K562 (cell line): ENCODE measurements around the gene GALK2. TPM values are rescaled to one million over a fixed set of nuclear protein-coding genes. Genes with fewer than 3 reads are reported as not detected.

ENCODE experiments used
- BCL6 ChIP-seq: fragments of 250-450 bp; sonication (Bioruptor Pico); IDR thresholded peaks from 2 replicates; pipeline ENCODE4 v1.4.0; 2020
- CBFA2T3 ChIP-seq: fragments of 450-650 bp; IDR thresholded peaks from 2 replicates; pipeline ENCODE4 v1.6.1; 2017
- CBX8 ChIP-seq: fragments of 200-600 bp; sonication (generic); IDR thresholded peaks from 2 replicates; pipeline ENCODE4 v1.6.1; 2012; ENCODE audit warnings: borderline replicate concordance, mixed run types, low read depth, mild to moderate bottlenecking, moderate library complexity, mixed read lengths, low read length, control low read depth, inconsistent platforms; ENCODE audit not compliant: poor library complexity, severe bottlenecking; ENCODE audit errors: extremely low read depth
- CREB3 ChIP-seq: fragments of 450-650 bp; conservative IDR thresholded peaks from 2 replicates; pipeline ENCODE4 v1.6.1; 2016; ENCODE audit warnings: missing genetic modification characterization, low read depth, mild to moderate bottlenecking, missing compliant biosample characterization, moderate library complexity
- E2F4 ChIP-seq: sonication (generic); formaldehyde crosslinking; IDR thresholded peaks from 2 replicates; pipeline ENCODE4 v1.8.0; 2022; ENCODE audit warnings: mild to moderate bottlenecking, low read depth, missing genetic modification reagents
- PHF8 ChIP-seq: fragments of 200-600 bp; sonication (generic); IDR thresholded peaks from 2 replicates; pipeline ENCODE4 v1.6.1; 2012; ENCODE audit warnings: mixed run types, mild to moderate bottlenecking, inconsistent platforms, low read length, moderate library complexity, borderline replicate concordance
- SMAD1 ChIP-seq: fragments of 150-350 bp; IDR thresholded peaks from 2 replicates; pipeline ENCODE4 v1.6.1; 2014; ENCODE audit warnings: low read length, low read depth; ENCODE audit not compliant: partially characterized antibody
- ZBTB9 ChIP-seq: fragments of 450-650 bp; formaldehyde crosslinking; IDR thresholded peaks from 2 replicates; pipeline ENCODE4 v1.4.0; 2020; ENCODE audit warnings: mild to moderate bottlenecking, moderate library complexity
- ZFP1 ChIP-seq: fragments of 450-650 bp; formaldehyde crosslinking; IDR thresholded peaks from 2 replicates; pipeline ENCODE4 v1.4.0; 2020; ENCODE audit warnings: mild to moderate bottlenecking, mixed read lengths
- ZFX ChIP-seq: sonication (generic); formaldehyde crosslinking; IDR thresholded peaks from 2 replicates; pipeline ENCODE4 v1.8.0; 2022; ENCODE audit warnings: mild to moderate bottlenecking, missing genetic modification reagents, moderate library complexity
- ZKSCAN1 ChIP-seq: fragments of 150-350 bp; IDR thresholded peaks from 2 replicates; pipeline ENCODE4 v1.6.1; 2016; ENCODE audit warnings: low read depth, low read length
- ZNF583 ChIP-seq: fragments of 250-450 bp; sonication (Bioruptor Pico); IDR thresholded peaks from 2 replicates; pipeline ENCODE4 v1.4.0; 2020
- ZNF695 ChIP-seq: fragments of 450-650 bp; formaldehyde crosslinking; IDR thresholded peaks from 2 replicates; pipeline ENCODE4 v1.4.0; 2020; ENCODE audit warnings: mild to moderate bottlenecking, moderate library complexity
- ZNF717 ChIP-seq: fragments of 250-450 bp; sonication (Bioruptor Pico); IDR thresholded peaks from 2 replicates; pipeline ENCODE4 v1.5.0; 2021
- polyA plus RNA-seq, 8 experiments: library from polyadenylated mRNA; depleted of rRNA in 4 of 8; stranded (reverse) in 5 of 8; unstranded in 3 of 8; fragments of >200 nt; fragmentation: Nextera tagmentation in 2 of 8; fragmentation: Illumina TruSeq in 1 of 8; extraction: Ambion mirVana in 2 of 8; extraction: Trizol in 1 of 8; gene quantifications; 2 replicates each; pipeline versions ENCODE4 v1.2.1 to v1.2.3, GENCODE V29; 2011 to 2014; ENCODE audit warnings: inconsistent platforms in 1 of 8, missing spikeins in 1 of 8
- total RNA-seq, 7 experiments: library from RNA; depleted of rRNA in 6 of 7; stranded (reverse); fragments of >200 nt in 6 of 7; fragmentation: Illumina TruSeq in 2 of 7; extraction: Trizol in 2 of 7; gene quantifications; 2 replicates each; pipeline versions ENCODE4 v1.2.1 to v1.2.3, GENCODE V29; 2011 to 2021; ENCODE audit warnings: low replicate concordance in 1 of 7
- TF ChIP-seq, protein P1 (sequence below): fragments of 450-650 bp; IDR thresholded peaks from 2 replicates; pipeline ENCODE4 v1.6.1; 2016; ENCODE audit warnings: mild to moderate bottlenecking
- TF ChIP-seq, protein P2 (sequence below): fragments of 450-650 bp; formaldehyde crosslinking; conservative IDR thresholded peaks from 2 replicates; pipeline ENCODE4 v1.4.0; 2022; ENCODE audit warnings: mild to moderate bottlenecking, missing genetic modification characterization
- TF ChIP-seq, protein P3 (sequence below): fragments of 450-650 bp; IDR thresholded peaks from 2 replicates; pipeline ENCODE4 v1.6.1; 2017; ENCODE audit warnings: antibody characterized with exemption

The GALK2 gene
- total and polyA plus RNA-seq, 9 of the 15 experiments (the other 6 are each of a cell fraction or from before 2014, with no cell fraction given): 32.8 to 82.0 (median 54.4) TPM

DNA sequence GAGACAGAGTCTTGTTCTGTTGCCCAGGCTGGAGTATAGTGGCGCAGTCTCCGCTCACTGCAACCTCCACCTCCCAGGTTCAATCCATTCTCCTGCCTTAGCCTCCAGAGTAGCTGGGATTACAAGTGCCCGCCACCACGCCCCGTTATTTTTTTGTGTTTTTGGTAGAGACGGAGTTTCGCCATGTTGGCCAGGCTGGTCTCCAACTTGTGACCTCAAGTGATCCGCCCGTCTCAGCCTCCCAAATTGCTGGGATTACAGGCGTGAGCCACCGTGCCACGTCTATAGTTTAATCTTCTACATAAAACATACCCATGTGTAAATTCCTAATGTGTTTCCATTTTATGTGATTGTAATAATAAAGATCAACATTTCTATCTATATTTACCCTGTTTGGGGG is 1.7 kb downstream of the GALK2 start (continued):
- TF ChIP-seq, protein P1, sequence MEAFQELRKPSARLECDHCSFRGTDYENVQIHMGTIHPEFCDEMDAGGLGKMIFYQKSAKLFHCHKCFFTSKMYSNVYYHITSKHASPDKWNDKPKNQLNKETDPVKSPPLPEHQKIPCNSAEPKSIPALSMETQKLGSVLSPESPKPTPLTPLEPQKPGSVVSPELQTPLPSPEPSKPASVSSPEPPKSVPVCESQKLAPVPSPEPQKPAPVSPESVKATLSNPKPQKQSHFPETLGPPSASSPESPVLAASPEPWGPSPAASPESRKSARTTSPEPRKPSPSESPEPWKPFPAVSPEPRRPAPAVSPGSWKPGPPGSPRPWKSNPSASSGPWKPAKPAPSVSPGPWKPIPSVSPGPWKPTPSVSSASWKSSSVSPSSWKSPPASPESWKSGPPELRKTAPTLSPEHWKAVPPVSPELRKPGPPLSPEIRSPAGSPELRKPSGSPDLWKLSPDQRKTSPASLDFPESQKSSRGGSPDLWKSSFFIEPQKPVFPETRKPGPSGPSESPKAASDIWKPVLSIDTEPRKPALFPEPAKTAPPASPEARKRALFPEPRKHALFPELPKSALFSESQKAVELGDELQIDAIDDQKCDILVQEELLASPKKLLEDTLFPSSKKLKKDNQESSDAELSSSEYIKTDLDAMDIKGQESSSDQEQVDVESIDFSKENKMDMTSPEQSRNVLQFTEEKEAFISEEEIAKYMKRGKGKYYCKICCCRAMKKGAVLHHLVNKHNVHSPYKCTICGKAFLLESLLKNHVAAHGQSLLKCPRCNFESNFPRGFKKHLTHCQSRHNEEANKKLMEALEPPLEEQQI: no peak
- TF ChIP-seq BCL6 (CRISPR knock-in tag): no peak
- TF ChIP-seq ZFX (CRISPR knock-in tag): no peak
- TF ChIP-seq ZNF695 (CRISPR knock-in tag): no peak
- no peak for TF ChIP-seq CBX8
- TF ChIP-seq ZFP1: no peak
- TF ChIP-seq, protein P2, sequence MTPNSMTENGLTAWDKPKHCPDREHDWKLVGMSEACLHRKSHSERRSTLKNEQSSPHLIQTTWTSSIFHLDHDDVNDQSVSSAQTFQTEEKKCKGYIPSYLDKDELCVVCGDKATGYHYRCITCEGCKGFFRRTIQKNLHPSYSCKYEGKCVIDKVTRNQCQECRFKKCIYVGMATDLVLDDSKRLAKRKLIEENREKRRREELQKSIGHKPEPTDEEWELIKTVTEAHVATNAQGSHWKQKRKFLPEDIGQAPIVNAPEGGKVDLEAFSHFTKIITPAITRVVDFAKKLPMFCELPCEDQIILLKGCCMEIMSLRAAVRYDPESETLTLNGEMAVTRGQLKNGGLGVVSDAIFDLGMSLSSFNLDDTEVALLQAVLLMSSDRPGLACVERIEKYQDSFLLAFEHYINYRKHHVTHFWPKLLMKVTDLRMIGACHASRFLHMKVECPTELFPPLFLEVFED (CRISPR knock-in tag): no peak
- no peak for TF ChIP-seq ZKSCAN1
- 0 out of 2 replicates have a peak, but pooled peaks have one; percentile 0 for TF ChIP-seq PHF8
- TF ChIP-seq ZNF717 (CRISPR knock-in tag): no peak
- no peak for TF ChIP-seq SMAD1
- TF ChIP-seq ZBTB9 (CRISPR knock-in tag): no peak
- TF ChIP-seq CREB3: no peak
- no peak for TF ChIP-seq CBFA2T3
- TF ChIP-seq, protein P3, sequence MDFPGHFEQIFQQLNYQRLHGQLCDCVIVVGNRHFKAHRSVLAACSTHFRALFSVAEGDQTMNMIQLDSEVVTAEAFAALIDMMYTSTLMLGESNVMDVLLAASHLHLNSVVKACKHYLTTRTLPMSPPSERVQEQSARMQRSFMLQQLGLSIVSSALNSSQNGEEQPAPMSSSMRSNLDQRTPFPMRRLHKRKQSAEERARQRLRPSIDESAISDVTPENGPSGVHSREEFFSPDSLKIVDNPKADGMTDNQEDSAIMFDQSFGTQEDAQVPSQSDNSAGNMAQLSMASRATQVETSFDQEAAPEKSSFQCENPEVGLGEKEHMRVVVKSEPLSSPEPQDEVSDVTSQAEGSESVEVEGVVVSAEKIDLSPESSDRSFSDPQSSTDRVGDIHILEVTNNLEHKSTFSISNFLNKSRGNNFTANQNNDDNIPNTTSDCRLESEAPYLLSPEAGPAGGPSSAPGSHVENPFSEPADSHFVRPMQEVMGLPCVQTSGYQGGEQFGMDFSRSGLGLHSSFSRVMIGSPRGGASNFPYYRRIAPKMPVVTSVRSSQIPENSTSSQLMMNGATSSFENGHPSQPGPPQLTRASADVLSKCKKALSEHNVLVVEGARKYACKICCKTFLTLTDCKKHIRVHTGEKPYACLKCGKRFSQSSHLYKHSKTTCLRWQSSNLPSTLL: no peak
- no peak for TF ChIP-seq E2F4 (CRISPR knock-in tag)
- TF ChIP-seq ZNF583: no peak
